WTC11 (cell line): ENCODE results near the gene MOB3B. TPM values are rescaled to one million over a fixed set of nuclear protein-coding genes. Genes with fewer than 3 reads are reported as not detected.

ENCODE experiments used
- ATAC-seq: fragments of 200-7000 bp; cut with Tn5 transposase; 2 replicates; pipeline ENCODE4 v1.10.0; 2021; ENCODE audit warnings: mild to moderate bottlenecking, moderate library complexity
- CTCF ChIA-PET: fragments of 300-600 bp; sonication (Branson Sonifier 250); formaldehyde crosslinking; loops from one replicate; lab custom pipeline; 2021; ENCODE audit warnings: antibody characterized with exemption; lab: Charles Lee
- POLR2A ChIA-PET: fragments of 350-600 bp; sonication (Branson Sonifier 250); formaldehyde crosslinking; loops from one replicate; lab custom pipeline; 2021; ENCODE audit warnings: antibody characterized with exemption; lab: Charles Lee
- DNase-seq: peaks from one replicate; pipeline ENCODE4 v3.0.0; 2021; ENCODE audit warnings: low spot score
- H3K27ac Mint-ChIP-seq: 2 replicates; pipeline ENCODE4 v1.8.0; 2021; ENCODE audit warnings: mixed read lengths
- H3K27me3 Mint-ChIP-seq: 2 replicates; pipeline ENCODE4 v1.8.0; 2021; ENCODE audit warnings: low read depth, mild to moderate bottlenecking, moderate library complexity, mixed read lengths
- H3K36me3 Mint-ChIP-seq: 2 replicates; pipeline ENCODE4 v1.8.0; 2021; ENCODE audit warnings: mixed read lengths
- H3K4me1 Mint-ChIP-seq: 2 replicates; pipeline ENCODE4 v1.8.0; 2022; ENCODE audit warnings: mixed read lengths
- H3K4me3 Mint-ChIP-seq: 2 replicates; pipeline ENCODE4 v1.8.0; 2021; ENCODE audit warnings: mild to moderate bottlenecking, moderate library complexity, mixed read lengths
- H3K9me3 Mint-ChIP-seq: 2 replicates; pipeline ENCODE4 v1.8.0; 2021; ENCODE audit warnings: mixed read lengths
- ATF1 ChIP-seq: sonication (generic); formaldehyde crosslinking; IDR thresholded peaks from 2 replicates; pipeline ENCODE4 v1.8.1; 2023; ENCODE audit warnings: mild to moderate bottlenecking, moderate library complexity, missing genetic modification reagents
- CREB1 ChIP-seq: sonication (generic); formaldehyde crosslinking; IDR thresholded peaks from 2 replicates; pipeline ENCODE4 v1.8.0; 2023; ENCODE audit warnings: mild to moderate bottlenecking, missing genetic modification reagents
- GRHL2 ChIP-seq: fragments of 250-450 bp; sonication (Bioruptor Pico); IDR thresholded peaks from 2 replicates; pipeline ENCODE4 v1.8.0; 2022; ENCODE audit warnings: mild to moderate bottlenecking, moderate library complexity; ENCODE audit not compliant: insufficient replicate concordance, severe bottlenecking
- JUN ChIP-seq: sonication (generic); formaldehyde crosslinking; IDR thresholded peaks from 2 replicates; pipeline ENCODE4 v1.8.0; 2023; ENCODE audit warnings: mild to moderate bottlenecking, missing genetic modification reagents
- NFATC4 ChIP-seq: fragments of 250-450 bp; sonication (Bioruptor Pico); IDR thresholded peaks from 2 replicates; pipeline ENCODE4 v1.9.0; 2021; ENCODE audit warnings: mild to moderate bottlenecking
- NFE2L1 ChIP-seq: sonication (generic); formaldehyde crosslinking; IDR thresholded peaks from 2 replicates; pipeline ENCODE4 v1.8.1; 2023; ENCODE audit warnings: missing genetic modification reagents
- PRRX2 ChIP-seq: fragments of 250-450 bp; sonication (Bioruptor Pico); IDR thresholded peaks from 2 replicates; pipeline ENCODE4 v1.8.0; 2021; ENCODE audit warnings: mild to moderate bottlenecking
- RELA ChIP-seq: sonication (generic); formaldehyde crosslinking; IDR thresholded peaks from 2 replicates; pipeline ENCODE4 v1.8.1; 2022; ENCODE audit warnings: missing genetic modification reagents, mild to moderate bottlenecking, borderline replicate concordance
- RORB ChIP-seq: fragments of 250-450 bp; sonication (Bioruptor Pico); IDR thresholded peaks from 2 replicates; pipeline ENCODE4 v1.9.0; 2021; ENCODE audit warnings: mild to moderate bottlenecking
- SP1 ChIP-seq: sonication (generic); formaldehyde crosslinking; conservative IDR thresholded peaks from 2 replicates; pipeline ENCODE4 v1.8.1; 2022; ENCODE audit warnings: missing genetic modification reagents
- TEAD1 ChIP-seq: sonication (generic); formaldehyde crosslinking; IDR thresholded peaks from 2 replicates; pipeline ENCODE4 v1.8.0; 2022; ENCODE audit warnings: mild to moderate bottlenecking, missing genetic modification reagents
- ZNF219 ChIP-seq: sonication (generic); formaldehyde crosslinking; IDR thresholded peaks from 2 replicates; pipeline ENCODE4 v1.8.0; 2023; ENCODE audit warnings: missing genetic modification reagents, mild to moderate bottlenecking, borderline replicate concordance
- total RNA-seq: library from RNA; stranded (reverse); gene quantifications from 3 replicates; pipeline ENCODE4 v1.2.3, GENCODE V29; 2021
- TF ChIP-seq, protein P1 (sequence below): sonication (generic); formaldehyde crosslinking; IDR thresholded peaks from 2 replicates; pipeline ENCODE4 v1.8.1; 2023; ENCODE audit warnings: mild to moderate bottlenecking, missing genetic modification reagents, moderate library complexity
- TF ChIP-seq, protein P2 (sequence below): sonication (generic); formaldehyde crosslinking; IDR thresholded peaks from 2 replicates; pipeline ENCODE4 v1.8.1; 2023; ENCODE audit warnings: mild to moderate bottlenecking, missing genetic modification reagents
- TF ChIP-seq, protein P3 (sequence below): sonication (generic); formaldehyde crosslinking; IDR thresholded peaks from 2 replicates; pipeline ENCODE4 v1.8.1; 2023; ENCODE audit warnings: mild to moderate bottlenecking, missing genetic modification reagents, moderate library complexity
- TF ChIP-seq, protein P4 (sequence below): sonication (generic); formaldehyde crosslinking; IDR thresholded peaks from 2 replicates; pipeline ENCODE4 v1.8.1; 2022; ENCODE audit warnings: low read depth, mild to moderate bottlenecking, moderate library complexity, missing genetic modification reagents, borderline replicate concordance
- TF ChIP-seq, protein P5 (sequence below): fragments of 250-450 bp; sonication (Bioruptor Pico); IDR thresholded peaks from 2 replicates; pipeline ENCODE4 v1.8.0; 2021; ENCODE audit warnings: mild to moderate bottlenecking
- TF ChIP-seq, protein P6 (sequence below): sonication (generic); formaldehyde crosslinking; IDR thresholded peaks from 2 replicates; pipeline ENCODE4 v1.8.1; 2023; ENCODE audit warnings: mild to moderate bottlenecking, moderate library complexity, missing genetic modification reagents
- TF ChIP-seq, protein P7 (sequence below): sonication (generic); formaldehyde crosslinking; IDR thresholded peaks from 2 replicates; pipeline ENCODE4 v1.8.0; 2023; ENCODE audit warnings: mild to moderate bottlenecking, missing genetic modification reagents
- TF ChIP-seq, protein P8 (sequence below): sonication (generic); formaldehyde crosslinking; IDR thresholded peaks from 2 replicates; pipeline ENCODE4 v1.8.0; 2022; ENCODE audit warnings: mild to moderate bottlenecking, missing genetic modification reagents

Gene MOB3B
- total RNA-seq, 1 experiment from 2014 or later = 25.1 TPM

DNA sequence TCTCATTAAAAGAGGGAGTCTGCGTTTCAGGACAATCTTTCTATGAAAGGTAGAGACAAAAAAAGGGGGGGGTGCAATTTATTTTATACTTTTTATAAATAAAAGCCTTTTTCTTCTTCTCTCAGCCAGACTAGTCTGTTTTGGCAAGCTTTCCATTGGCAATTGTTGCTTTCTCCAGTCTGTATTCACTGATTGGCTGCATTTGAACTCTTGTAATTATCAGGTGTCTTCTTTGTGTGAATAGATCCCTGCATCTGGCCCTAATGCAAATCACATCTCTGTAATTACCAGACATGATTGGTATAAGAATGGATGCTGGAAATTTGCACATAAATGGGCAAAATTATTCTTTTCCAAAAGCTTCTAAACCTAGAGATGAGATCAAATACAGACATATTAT is 225.1 kb downstream of the MOB3B start:
- ATAC-seq = no peak
- CTCF ChIA-PET = interaction anchor here (1.4 kb wide), 1 partner anchor 57 kb away, joined by 3 read pairs; no protein-coding TSS in a partner anchor

DNA sequence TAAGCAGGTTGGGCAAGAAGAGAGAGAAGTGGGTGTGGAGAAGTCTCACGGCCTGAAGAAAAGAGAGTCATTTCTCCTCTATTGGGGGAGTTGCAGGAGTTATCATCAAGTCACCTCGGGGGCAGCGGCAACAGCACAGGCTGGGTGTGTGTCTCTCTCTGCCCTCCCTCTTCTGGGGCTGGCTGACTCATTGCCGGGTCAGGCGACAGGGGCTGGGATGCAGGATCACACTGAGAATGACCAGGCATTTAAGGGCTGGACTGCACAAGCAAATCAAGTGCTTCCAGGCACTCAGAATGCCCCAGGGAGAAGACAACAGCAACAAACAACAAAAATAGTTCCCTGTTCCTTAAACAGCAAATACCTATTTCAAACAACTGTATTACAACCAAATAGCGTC is 226.4 kb downstream of the MOB3B start:
- CTCF ChIA-PET = interaction anchor here (1.4 kb wide), 1 partner anchor 55 kb away, joined by 3 read pairs; no protein-coding TSS in a partner anchor
- Mint-ChIP-seq H3K36me3 (peaks cover 25% of the 10 kb centered on the region), H3K9me3 (peaks cover 33% of the 10 kb centered on the region), H3K4me1 (peaks cover 11% of the 10 kb centered on the region), H3K27ac (no peak overlapping the region), H3K4me3 (no peak overlapping the region), H3K27me3 (peaks cover 45% of the 10 kb centered on the region)
- DNase-seq = peak; percentile 17
- POLR2A ChIA-PET = no interaction called here
- peak; percentile 66 for ATAC-seq
- TF ChIP-seq, protein P1, sequence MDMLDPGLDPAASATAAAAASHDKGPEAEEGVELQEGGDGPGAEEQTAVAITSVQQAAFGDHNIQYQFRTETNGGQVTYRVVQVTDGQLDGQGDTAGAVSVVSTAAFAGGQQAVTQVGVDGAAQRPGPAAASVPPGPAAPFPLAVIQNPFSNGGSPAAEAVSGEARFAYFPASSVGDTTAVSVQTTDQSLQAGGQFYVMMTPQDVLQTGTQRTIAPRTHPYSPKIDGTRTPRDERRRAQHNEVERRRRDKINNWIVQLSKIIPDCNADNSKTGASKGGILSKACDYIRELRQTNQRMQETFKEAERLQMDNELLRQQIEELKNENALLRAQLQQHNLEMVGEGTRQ (CRISPR knock-in tag) = no peak
- no peak for TF ChIP-seq NFE2L1
- TF ChIP-seq ATF1 (CRISPR knock-in tag) = no peak
- no peak for TF ChIP-seq TEAD1

More for the DNA sequence above, 225.1 kb downstream of the MOB3B start:
- Mint-ChIP-seq H3K27me3 (peaks cover 54% of the 10 kb centered on the region), H3K4me3 (no peak overlapping the region), H3K36me3 (peaks cover 25% of the 10 kb centered on the region), H3K4me1 (peaks cover 24% of the 10 kb centered on the region), H3K9me3 (peaks cover 33% of the 10 kb centered on the region), H3K27ac (no peak overlapping the region)
- no peak for DNase-seq
- POLR2A ChIA-PET = no interaction called here
- no peak for TF ChIP-seq JUN (CRISPR knock-in tag)
- no peak for TF ChIP-seq GRHL2
- TF ChIP-seq PRRX2 (CRISPR knock-in tag) = no peak
- TF ChIP-seq ZNF219 (CRISPR knock-in tag) = no peak
- TF ChIP-seq, protein P2, sequence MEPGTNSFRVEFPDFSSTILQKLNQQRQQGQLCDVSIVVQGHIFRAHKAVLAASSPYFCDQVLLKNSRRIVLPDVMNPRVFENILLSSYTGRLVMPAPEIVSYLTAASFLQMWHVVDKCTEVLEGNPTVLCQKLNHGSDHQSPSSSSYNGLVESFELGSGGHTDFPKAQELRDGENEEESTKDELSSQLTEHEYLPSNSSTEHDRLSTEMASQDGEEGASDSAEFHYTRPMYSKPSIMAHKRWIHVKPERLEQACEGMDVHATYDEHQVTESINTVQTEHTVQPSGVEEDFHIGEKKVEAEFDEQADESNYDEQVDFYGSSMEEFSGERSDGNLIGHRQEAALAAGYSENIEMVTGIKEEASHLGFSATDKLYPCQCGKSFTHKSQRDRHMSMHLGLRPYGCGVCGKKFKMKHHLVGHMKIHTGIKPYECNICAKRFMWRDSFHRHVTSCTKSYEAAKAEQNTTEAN (CRISPR knock-in tag) = no peak
- no peak for TF ChIP-seq RORB
- TF ChIP-seq, protein P3, sequence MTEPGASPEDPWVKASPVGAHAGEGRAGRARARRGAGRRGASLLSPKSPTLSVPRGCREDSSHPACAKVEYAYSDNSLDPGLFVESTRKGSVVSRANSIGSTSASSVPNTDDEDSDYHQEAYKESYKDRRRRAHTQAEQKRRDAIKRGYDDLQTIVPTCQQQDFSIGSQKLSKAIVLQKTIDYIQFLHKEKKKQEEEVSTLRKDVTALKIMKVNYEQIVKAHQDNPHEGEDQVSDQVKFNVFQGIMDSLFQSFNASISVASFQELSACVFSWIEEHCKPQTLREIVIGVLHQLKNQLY (CRISPR knock-in tag) = no peak
- TF ChIP-seq SP1 (CRISPR knock-in tag) = no peak
- TF ChIP-seq TEAD1 = no peak
- TF ChIP-seq, protein P4, sequence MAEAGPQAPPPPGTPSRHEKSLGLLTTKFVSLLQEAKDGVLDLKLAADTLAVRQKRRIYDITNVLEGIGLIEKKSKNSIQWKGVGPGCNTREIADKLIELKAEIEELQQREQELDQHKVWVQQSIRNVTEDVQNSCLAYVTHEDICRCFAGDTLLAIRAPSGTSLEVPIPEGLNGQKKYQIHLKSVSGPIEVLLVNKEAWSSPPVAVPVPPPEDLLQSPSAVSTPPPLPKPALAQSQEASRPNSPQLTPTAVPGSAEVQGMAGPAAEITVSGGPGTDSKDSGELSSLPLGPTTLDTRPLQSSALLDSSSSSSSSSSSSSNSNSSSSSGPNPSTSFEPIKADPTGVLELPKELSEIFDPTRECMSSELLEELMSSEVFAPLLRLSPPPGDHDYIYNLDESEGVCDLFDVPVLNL (CRISPR knock-in tag) = no peak
- TF ChIP-seq, protein P5, sequence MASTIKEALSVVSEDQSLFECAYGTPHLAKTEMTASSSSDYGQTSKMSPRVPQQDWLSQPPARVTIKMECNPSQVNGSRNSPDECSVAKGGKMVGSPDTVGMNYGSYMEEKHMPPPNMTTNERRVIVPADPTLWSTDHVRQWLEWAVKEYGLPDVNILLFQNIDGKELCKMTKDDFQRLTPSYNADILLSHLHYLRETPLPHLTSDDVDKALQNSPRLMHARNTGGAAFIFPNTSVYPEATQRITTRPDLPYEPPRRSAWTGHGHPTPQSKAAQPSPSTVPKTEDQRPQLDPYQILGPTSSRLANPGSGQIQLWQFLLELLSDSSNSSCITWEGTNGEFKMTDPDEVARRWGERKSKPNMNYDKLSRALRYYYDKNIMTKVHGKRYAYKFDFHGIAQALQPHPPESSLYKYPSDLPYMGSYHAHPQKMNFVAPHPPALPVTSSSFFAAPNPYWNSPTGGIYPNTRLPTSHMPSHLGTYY (CRISPR knock-in tag) = no peak
- TF ChIP-seq, protein P6, sequence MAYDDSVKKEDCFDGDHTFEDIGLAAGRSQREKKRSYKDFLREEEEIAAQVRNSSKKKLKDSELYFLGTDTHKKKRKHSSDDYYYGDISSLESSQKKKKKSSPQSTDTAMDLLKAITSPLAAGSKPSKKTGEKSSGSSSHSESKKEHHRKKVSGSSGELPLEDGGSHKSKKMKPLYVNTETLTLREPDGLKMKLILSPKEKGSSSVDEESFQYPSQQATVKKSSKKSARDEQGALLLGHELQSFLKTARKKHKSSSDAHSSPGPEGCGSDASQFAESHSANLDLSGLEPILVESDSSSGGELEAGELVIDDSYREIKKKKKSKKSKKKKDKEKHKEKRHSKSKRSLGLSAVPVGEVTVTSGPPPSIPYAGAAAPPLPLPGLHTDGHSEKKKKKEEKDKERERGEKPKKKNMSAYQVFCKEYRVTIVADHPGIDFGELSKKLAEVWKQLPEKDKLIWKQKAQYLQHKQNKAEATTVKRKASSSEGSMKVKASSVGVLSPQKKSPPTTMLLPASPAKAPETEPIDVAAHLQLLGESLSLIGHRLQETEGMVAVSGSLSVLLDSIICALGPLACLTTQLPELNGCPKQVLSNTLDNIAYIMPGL (CRISPR knock-in tag) = no peak

DNA sequence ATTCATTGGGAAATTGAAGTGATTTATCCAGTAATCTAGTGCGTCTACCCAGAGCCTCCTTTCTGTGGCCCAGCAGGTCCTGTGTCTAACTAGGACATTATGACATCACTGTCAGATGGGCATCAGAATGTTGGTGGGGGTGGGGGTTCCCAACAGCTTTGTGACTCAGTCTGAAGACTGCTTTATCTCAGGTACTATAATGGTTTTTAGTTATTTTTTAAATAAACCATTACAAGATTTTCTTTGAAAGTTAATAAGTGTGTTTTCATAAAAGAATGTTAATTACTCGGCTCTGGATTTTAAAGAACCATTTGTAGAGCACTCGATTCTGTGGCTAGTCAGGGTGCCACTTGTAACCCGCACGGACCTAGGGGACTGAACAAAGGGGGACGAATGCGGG is 232.6 kb downstream of the MOB3B start, which contains the start of gene EQTN:
Gene EQTN (minus strand): TSS at position 101 of the 400 bp plus-strand sequence. CDS start 95 bp downstream, at position 6.
- H3K4me3 Mint-ChIP-seq = no peak within 1 kb of the TSS
- H3K27ac Mint-ChIP-seq = no peak within 1 kb of the TSS
- no peaks in the 10 kb centered on the region for H3K4me1 Mint-ChIP-seq
- DNase-seq (no peak), ATAC-seq (no peak)
- H3K9me3 Mint-ChIP-seq = no peaks in the 10 kb centered on the region
- H3K27me3 Mint-ChIP-seq = no peaks in the 10 kb centered on the region
- POLR2A ChIA-PET = no interaction called here
- H3K36me3 Mint-ChIP-seq = no peaks in the 10 kb centered on the region
- CTCF ChIA-PET = no interaction called here
- TF ChIP-seq NFE2L1 (no peak), NFATC4 (CRISPR knock-in tag) (no peak), RELA (CRISPR knock-in tag) (no peak), CREB1 (CRISPR knock-in tag) (no peak), ZNF219 (CRISPR knock-in tag) (no peak), RORB (no peak)
- TF ChIP-seq, protein P7, sequence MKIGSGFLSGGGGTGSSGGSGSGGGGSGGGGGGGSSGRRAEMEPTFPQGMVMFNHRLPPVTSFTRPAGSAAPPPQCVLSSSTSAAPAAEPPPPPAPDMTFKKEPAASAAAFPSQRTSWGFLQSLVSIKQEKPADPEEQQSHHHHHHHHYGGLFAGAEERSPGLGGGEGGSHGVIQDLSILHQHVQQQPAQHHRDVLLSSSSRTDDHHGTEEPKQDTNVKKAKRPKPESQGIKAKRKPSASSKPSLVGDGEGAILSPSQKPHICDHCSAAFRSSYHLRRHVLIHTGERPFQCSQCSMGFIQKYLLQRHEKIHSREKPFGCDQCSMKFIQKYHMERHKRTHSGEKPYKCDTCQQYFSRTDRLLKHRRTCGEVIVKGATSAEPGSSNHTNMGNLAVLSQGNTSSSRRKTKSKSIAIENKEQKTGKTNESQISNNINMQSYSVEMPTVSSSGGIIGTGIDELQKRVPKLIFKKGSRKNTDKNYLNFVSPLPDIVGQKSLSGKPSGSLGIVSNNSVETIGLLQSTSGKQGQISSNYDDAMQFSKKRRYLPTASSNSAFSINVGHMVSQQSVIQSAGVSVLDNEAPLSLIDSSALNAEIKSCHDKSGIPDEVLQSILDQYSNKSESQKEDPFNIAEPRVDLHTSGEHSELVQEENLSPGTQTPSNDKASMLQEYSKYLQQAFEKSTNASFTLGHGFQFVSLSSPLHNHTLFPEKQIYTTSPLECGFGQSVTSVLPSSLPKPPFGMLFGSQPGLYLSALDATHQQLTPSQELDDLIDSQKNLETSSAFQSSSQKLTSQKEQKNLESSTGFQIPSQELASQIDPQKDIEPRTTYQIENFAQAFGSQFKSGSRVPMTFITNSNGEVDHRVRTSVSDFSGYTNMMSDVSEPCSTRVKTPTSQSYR (CRISPR knock-in tag) = no peak
- TF ChIP-seq, protein P8, sequence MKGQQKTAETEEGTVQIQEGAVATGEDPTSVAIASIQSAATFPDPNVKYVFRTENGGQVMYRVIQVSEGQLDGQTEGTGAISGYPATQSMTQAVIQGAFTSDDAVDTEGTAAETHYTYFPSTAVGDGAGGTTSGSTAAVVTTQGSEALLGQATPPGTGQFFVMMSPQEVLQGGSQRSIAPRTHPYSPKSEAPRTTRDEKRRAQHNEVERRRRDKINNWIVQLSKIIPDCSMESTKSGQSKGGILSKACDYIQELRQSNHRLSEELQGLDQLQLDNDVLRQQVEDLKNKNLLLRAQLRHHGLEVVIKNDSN (CRISPR knock-in tag) = no peak
- TF ChIP-seq, protein P6 (CRISPR knock-in tag) = no peak
